GM12878 (cell line): ENCODE data around the gene HS3ST5. TPM values are rescaled to one million over a fixed set of nuclear protein-coding genes. Genes with fewer than 3 reads are reported as not detected.

Experiments used
- ATAC-seq: fragments of 200-7000 bp; cut with Tn5 transposase; 3 replicates; pipeline ENCODE4 v1.9.1; 2020; ENCODE audit warnings: mild to moderate bottlenecking, moderate library complexity
- BruUV-seq: library from RNA; stranded (reverse); fragments of 400-500 nt; replicated peaks from 2 replicates; lab custom pipeline; 2021; lab: Mats Ljungman, UMichigan
- CTCF ChIA-PET: fragments of 300-600 bp; sonication (Branson Sonifier 250); formaldehyde crosslinking; extraction: SDS; loops from one replicate; lab custom pipeline; 2021; ENCODE audit warnings: inconsistent platforms; lab: Yijun Ruan, JAX
- POLR2A ChIA-PET: fragments of 350-600 bp; formaldehyde crosslinking; extraction: SDS; loops from one replicate; lab custom pipeline; 2021; ENCODE audit warnings: inconsistent platforms; lab: Charles Lee
- RAD21 ChIA-PET: fragments of 300-600 bp; sonication (Branson Sonifier 250); formaldehyde crosslinking; loops from one replicate; lab custom pipeline; 2023; ENCODE audit warnings: antibody characterized with exemption; ENCODE audit not compliant: unreplicated experiment; lab: Charles Lee
- SMC1A ChIA-PET: fragments of 300-600 bp; sonication (Branson Sonifier 250); formaldehyde crosslinking; loops from one replicate; lab custom pipeline; 2023; ENCODE audit not compliant: unreplicated experiment, uncharacterized antibody; lab: Charles Lee
- DNase-seq: peaks from one replicate; pipeline ENCODE4 v3.0.0-alpha.2; 2011; ENCODE audit warnings: low read depth, low spot score
- FAIRE-seq: peaks from 3 replicates; lab custom pipeline; 2011; peaks lifted over from hg19 to GRCh38; lab: Jason Lieb, UNC
- H2AFZ ChIP-seq: 2 replicates; pipeline ENCODE4 v1.6.0; 2011; ENCODE audit warnings: low read depth, low read length, control low read depth; ENCODE audit not compliant: control insufficient read depth
- H3K27ac ChIP-seq: 2 replicates; pipeline ENCODE4 v1.5.1; 2011; ENCODE audit warnings: control low read depth; ENCODE audit not compliant: control insufficient read depth, insufficient read depth
- H3K27me3 ChIP-seq, 2 experiments: replicated peaks in 1 of 2; 2 replicates each; pipeline versions ENCODE4 v1.6.0 to v1.6.1; 2011; ENCODE audit warnings: low read length in 1 of 2; ENCODE audit not compliant: control insufficient read depth in 2 of 2, insufficient read depth in 2 of 2
- H3K36me3 ChIP-seq, 2 experiments: 2 replicates each; pipeline ENCODE4 v1.5.1; 2011; ENCODE audit warnings: low read length in 1 of 2; ENCODE audit not compliant: control insufficient read depth in 2 of 2, insufficient read depth in 2 of 2
- H3K4me1 ChIP-seq: 2 replicates; pipeline ENCODE4 v1.6.1; 2011; ENCODE audit warnings: mild to moderate bottlenecking, low read length, moderate library complexity, mixed read lengths; ENCODE audit not compliant: control insufficient read depth, insufficient read depth
- H3K4me2 ChIP-seq: 2 replicates; pipeline ENCODE4 v1.6.0; 2011; ENCODE audit warnings: control low read depth; ENCODE audit not compliant: control insufficient read depth, insufficient read depth
- H3K4me3 ChIP-seq: fragments of 200-600 bp; sonication (generic); 2 replicates; pipeline ENCODE4 v1.5.1; 2016
- H3K79me2 ChIP-seq: 2 replicates; pipeline ENCODE4 v1.6.0; 2011; ENCODE audit warnings: low read length; ENCODE audit not compliant: control insufficient read depth, insufficient read depth
- H3K9ac ChIP-seq: 2 replicates; pipeline ENCODE4 v1.8.0; 2011; ENCODE audit warnings: low read length, control low read depth, mixed read lengths; ENCODE audit not compliant: control insufficient read depth, insufficient read depth
- H3K9me3 ChIP-seq: replicated peaks from 3 replicates; pipeline ENCODE4 v1.5.1; 2011; ENCODE audit warnings: mild to moderate bottlenecking, low read length; ENCODE audit not compliant: control insufficient read depth, insufficient read depth
- H4K20me1 ChIP-seq: 2 replicates; pipeline ENCODE4 v1.6.0; 2011; ENCODE audit not compliant: control insufficient read depth, insufficient read depth
- ASH2L ChIP-seq: fragments of 300-600, 200-600 bp; sonication (generic); IDR thresholded peaks from 2 replicates; pipeline ENCODE4 v1.6.1; 2017; ENCODE audit warnings: low read depth, mild to moderate bottlenecking, borderline replicate concordance
- CHD2 ChIP-seq: IDR thresholded peaks from 2 replicates; pipeline ENCODE4 v1.6.1; 2011; ENCODE audit warnings: low read depth, low read length, improper control_type of control experiment, borderline replicate concordance
- CREB1 ChIP-seq: IDR thresholded peaks from 2 replicates; pipeline ENCODE4 v1.6.1; 2012; ENCODE audit warnings: low read depth, mild to moderate bottlenecking, inconsistent platforms
- EGR1 ChIP-seq, 2 experiments: IDR thresholded peaks; 1 replicate in 1 of 2; 2 replicates in 1 of 2; pipeline ENCODE4 v1.6.1; 2011 to 2012; ENCODE audit warnings: low read depth in 2 of 2, low read length in 2 of 2, borderline replicate concordance in 1 of 2, mild to moderate bottlenecking in 1 of 2, moderate library complexity in 1 of 2
- GABPA ChIP-seq: IDR thresholded peaks from 2 replicates; pipeline ENCODE4 v1.6.1; 2014; ENCODE audit warnings: antibody characterized with exemption, low read depth, mild to moderate bottlenecking, inconsistent platforms
- MEF2A ChIP-seq: IDR thresholded peaks from 2 replicates; pipeline ENCODE4 v1.6.1; 2011; ENCODE audit warnings: low read depth, mild to moderate bottlenecking, low read length, moderate library complexity; ENCODE audit not compliant: insufficient read depth
- POLR2AphosphoS2 ChIP-seq: IDR thresholded peaks from 2 replicates; pipeline ENCODE4 v1.6.1; 2011; ENCODE audit warnings: low read depth, mild to moderate bottlenecking, low read length, improper control_type of control experiment, moderate library complexity
- RELA ChIP-seq: fragments of 450-650 bp; IDR thresholded peaks from 2 replicates; pipeline ENCODE4 v1.8.0; 2014; ENCODE audit warnings: borderline replicate concordance; ENCODE audit not compliant: partially characterized antibody
- SIN3A ChIP-seq: IDR thresholded peaks from 2 replicates; pipeline ENCODE4 v1.6.1; 2012; ENCODE audit warnings: low read depth, low read length, improper control_type of control experiment
- SMAD1 ChIP-seq: fragments of 450-650 bp; IDR thresholded peaks from 2 replicates; pipeline ENCODE4 v1.6.1; 2018; ENCODE audit warnings: mild to moderate bottlenecking, low read depth; ENCODE audit not compliant: partially characterized antibody
- SRF ChIP-seq, 2 experiments: IDR thresholded peaks; 2 replicates each; pipeline ENCODE4 v1.6.1; 2011; ENCODE audit warnings: low read depth in 2 of 2, low read length in 2 of 2, mild to moderate bottlenecking in 1 of 2, moderate library complexity in 1 of 2
- STAT3 ChIP-seq: IDR thresholded peaks from 2 replicates; pipeline ENCODE4 v1.6.1; 2011; ENCODE audit warnings: low read depth, low read length, improper control_type of control experiment
- SUZ12 ChIP-seq: fragments of 200-600 bp; sonication (generic); IDR thresholded peaks from one replicate; pipeline ENCODE4 v1.6.1; 2018; ENCODE audit warnings: antibody characterized with exemption, mild to moderate bottlenecking; ENCODE audit not compliant: unreplicated experiment
- TBL1XR1 ChIP-seq: IDR thresholded peaks from 2 replicates; pipeline ENCODE4 v1.6.1; 2012; ENCODE audit warnings: low read depth, low read length, improper control_type of control experiment
- WRNIP1 ChIP-seq: IDR thresholded peaks from 2 replicates; pipeline ENCODE4 v1.6.1; 2011; ENCODE audit warnings: low read depth, low read length, improper control_type of control experiment, borderline replicate concordance
- ZNF622 ChIP-seq: fragments of 450-650 bp; IDR thresholded peaks from 2 replicates; pipeline ENCODE4 v1.6.1; 2017; ENCODE audit warnings: mild to moderate bottlenecking, inconsistent platforms
- WGBS: methylation state at CpG from one replicate; pipeline ENCODE4 v1.1.6; 2016; ENCODE audit warnings: low lambda C conversion rate; ENCODE audit not compliant: insufficient replicate concordance, insufficient coverage; ENCODE audit errors: missing lambda C conversion rate; 5-methylcytosine and 5-hydroxymethylcytosine counted together
- in situ Hi-C: fragments of 300-500 bp; cut with MboI; formaldehyde crosslinking; loops from 9 replicates; pipeline ENCODE4 v1.14.3; 2018; ENCODE audit warnings: mixed read lengths
- intact Hi-C: fragments of 100-400 bp; cut with micrococcal nuclease; formaldehyde crosslinking; loops from one replicate; pipeline ENCODE4 v1.14.2; 2022; ENCODE audit not compliant: unreplicated experiment
- polyA plus RNA-seq, 11 experiments: library from polyadenylated mRNA; depleted of rRNA in 4 of 11; unstranded in 6 of 11; stranded (reverse) in 5 of 11; fragments of >200 nt; fragmentation: Nextera tagmentation in 4 of 11; fragmentation: Illumina TruSeq in 1 of 11; extraction: Ambion mirVana in 4 of 11; extraction: Trizol in 1 of 11; gene quantifications; 1 replicate in 1 of 11; 2 replicates in 10 of 11; pipeline versions ENCODE4 v1.2.1 to v1.2.3, GENCODE V29; 2011 to 2016; ENCODE audit warnings: inconsistent platforms in 2 of 11, missing spikeins in 2 of 11, low read depth in 1 of 11
- total RNA-seq, 4 experiments: library from RNA; depleted of rRNA in 3 of 4; stranded (reverse); fragments of >200 nt in 3 of 4; fragmentation: Illumina TruSeq in 1 of 4; extraction: Trizol in 1 of 4; gene quantifications; 2 replicates each; pipeline versions ENCODE4 v1.2.1 to v1.2.3, GENCODE V29; 2013 to 2021
- TF ChIP-seq, protein P1 (sequence below): fragments of 450-650 bp; IDR thresholded peaks from 2 replicates; pipeline ENCODE4 v1.6.1; 2016; ENCODE audit warnings: mild to moderate bottlenecking

HS3ST5 gene
- total and polyA plus RNA-seq, 10 of the 15 experiments (the other 5 are each of a cell fraction or from before 2014, with no cell fraction given), result 0.04 TPM; not detected in 9

GRCh38 chr6:114272582-114272981, 70.2 kb downstream of the HS3ST5 start:
- no peaks in the 10 kb centered on the region for H3K79me2 ChIP-seq
- ChIA-PET POLR2A (no interaction called here), CTCF (no interaction called here), SMC1A (no interaction called here), RAD21 (no interaction called here)
- no peaks in the 10 kb centered on the region for H3K4me1 ChIP-seq
- no peaks in the 10 kb centered on the region; a peak in 1 of 4 replicates for H3K27me3 ChIP-seq
- DNase-seq, result no peak
- TF ChIP-seq MEF2A (no peak), CREB1 (no peak), CHD2 (no peak), SMAD1 (no peak)
- TF ChIP-seq, protein P1, sequence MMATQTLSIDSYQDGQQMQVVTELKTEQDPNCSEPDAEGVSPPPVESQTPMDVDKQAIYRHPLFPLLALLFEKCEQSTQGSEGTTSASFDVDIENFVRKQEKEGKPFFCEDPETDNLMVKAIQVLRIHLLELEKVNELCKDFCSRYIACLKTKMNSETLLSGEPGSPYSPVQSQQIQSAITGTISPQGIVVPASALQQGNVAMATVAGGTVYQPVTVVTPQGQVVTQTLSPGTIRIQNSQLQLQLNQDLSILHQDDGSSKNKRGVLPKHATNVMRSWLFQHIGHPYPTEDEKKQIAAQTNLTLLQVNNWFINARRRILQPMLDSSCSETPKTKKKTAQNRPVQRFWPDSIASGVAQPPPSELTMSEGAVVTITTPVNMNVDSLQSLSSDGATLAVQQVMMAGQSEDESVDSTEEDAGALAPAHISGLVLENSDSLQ, result no peak
- in situ Hi-C loops (no loop called here), intact Hi-C loops (no loop called here)
- ATAC-seq, result no peak
- H3K36me3 ChIP-seq, result no peaks in the 10 kb centered on the region
- BruUV-seq, result no TSS peak
- no peaks in the 10 kb centered on the region for H3K9me3 ChIP-seq
- no peak overlapping the region for H3K27ac ChIP-seq
- FAIRE-seq, result no peak
- H3K9ac ChIP-seq, result no peak overlapping the region
- 13% methylated on average over 3 of the region's 3 CpGs for WGBS
- H3K4me3 ChIP-seq, result no peak overlapping the region
- no peaks in the 10 kb centered on the region for H4K20me1 ChIP-seq
- no peak overlapping the region for H2AFZ ChIP-seq
- no peak overlapping the region for H3K4me2 ChIP-seq

DNA sequence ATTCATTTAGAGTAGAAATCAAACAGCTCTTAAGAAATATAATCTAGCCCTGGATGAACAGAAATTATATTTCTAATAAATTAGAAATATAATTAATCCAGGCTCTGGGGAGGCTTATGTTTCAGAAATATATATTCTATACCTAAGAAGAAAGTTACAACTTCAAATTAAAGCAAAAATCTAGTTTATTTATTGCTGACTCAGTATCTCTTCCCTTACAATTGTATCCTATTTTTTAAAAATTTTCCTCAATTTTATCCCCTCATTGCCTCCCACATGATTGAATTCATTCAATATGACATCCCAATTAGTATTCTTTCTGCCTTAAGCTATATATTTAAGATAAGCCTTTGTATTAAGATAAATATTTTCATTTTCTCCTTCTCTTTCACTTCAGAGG, 71.4 kb downstream of the HS3ST5 start:
- Histone ChIP-seq H3K27ac (no peak overlapping the region), H3K4me2 (no peak overlapping the region), H3K4me1 (no peaks in the 10 kb centered on the region), H3K9me3 (no peaks in the 10 kb centered on the region), H3K27me3 (no peaks in the 10 kb centered on the region; a peak in 1 of 4 replicates), H3K79me2 (no peaks in the 10 kb centered on the region), H3K36me3 (no peaks in the 10 kb centered on the region), H4K20me1 (no peaks in the 10 kb centered on the region), H2AFZ (no peak overlapping the region), H3K4me3 (no peak overlapping the region), H3K9ac (no peak overlapping the region)
- BruUV-seq, result no TSS peak
- CTCF ChIA-PET, result interaction anchor here (1.2 kb wide), 1 partner anchor 9 kb away, joined by 7 read pairs; no protein-coding TSS in a partner anchor
- in situ Hi-C loops, result no loop called here
- SMC1A ChIA-PET, result no interaction called here
- no peak for FAIRE-seq
- no peak for TF ChIP-seq EGR1 (IDR thresholded peaks at IDR 0.05; ENCODE audit: borderline replicate concordance in 1 of 2, low read depth in 2 of 2, low read length in 2 of 2)
- TF ChIP-seq SIN3A, result no peak
- no peak for TF ChIP-seq POLR2AphosphoS2
- no peak for TF ChIP-seq GABPA
- TF ChIP-seq STAT3, result no peak
- no peak for TF ChIP-seq TBL1XR1
- TF ChIP-seq SRF (IDR thresholded peaks at IDR 0.05; ENCODE audit: low read depth in 2 of 2, low read length in 2 of 2), result no peak
- TF ChIP-seq WRNIP1, result no peak
- no peak for TF ChIP-seq SUZ12
- TF ChIP-seq ZNF622, result no peak
- TF ChIP-seq RELA, result no peak
- no peak for TF ChIP-seq ASH2L
- no peak for DNase-seq
- POLR2A ChIA-PET, result no interaction called here
- RAD21 ChIA-PET, result no interaction called here
- intact Hi-C loops, result no loop called here
- ATAC-seq, result no peak
